Mesothelial cell of epicardium (in vitro differentiated cells): ENCODE measurements around the gene BDH1. TPM values are rescaled to one million over a fixed set of nuclear protein-coding genes. Genes with fewer than 3 reads are reported as not detected.

Experiments used
- DNase-seq, 2 experiments: peaks; one replicate each; pipeline ENCODE4 v3.0.0; 2021; ENCODE audit warnings: low spot score in 2 of 2; ENCODE audit not compliant: unreplicated experiment in 2 of 2
- H3K27ac Mint-ChIP-seq: 2 replicates; pipeline ENCODE4 v1.8.0; 2021; ENCODE audit warnings: mixed read lengths
- H3K27me3 Mint-ChIP-seq: 2 replicates; pipeline ENCODE4 v1.8.0; 2021; ENCODE audit warnings: low read depth, mixed read lengths
- H3K36me3 Mint-ChIP-seq: 2 replicates; pipeline ENCODE4 v1.8.0; 2021; ENCODE audit warnings: mixed read lengths
- H3K4me1 Mint-ChIP-seq: 2 replicates; pipeline ENCODE4 v1.8.0; 2021; ENCODE audit warnings: mixed read lengths
- H3K4me3 Mint-ChIP-seq: 2 replicates; pipeline ENCODE4 v1.8.0; 2021; ENCODE audit warnings: mild to moderate bottlenecking, moderate library complexity, mixed read lengths
- H3K9me3 Mint-ChIP-seq: 2 replicates; pipeline ENCODE4 v1.8.0; 2021; ENCODE audit warnings: mixed read lengths
- CTCF ChIP-seq: fragments of 200-600 bp; sonication (generic); IDR thresholded peaks from one replicate; pipeline ENCODE4 v1.5.0; 2021; ENCODE audit warnings: antibody characterized with exemption; ENCODE audit not compliant: unreplicated experiment
- total RNA-seq: library from RNA; stranded (reverse); gene quantifications from 3 replicates; pipeline ENCODE4 v1.2.1, GENCODE V29; 2021

The BDH1 gene
- total RNA-seq, 1 donor from 2014 or later = 14.0 TPM

- no peaks in the 10 kb centered on the region for H3K36me3 Mint-ChIP-seq
- H3K4me1 Mint-ChIP-seq = peaks cover 4% of the 10 kb centered on the region
- H3K9me3 Mint-ChIP-seq = no peaks in the 10 kb centered on the region
- H3K4me3 Mint-ChIP-seq = no peak overlapping the region
- no peak overlapping the region for H3K27ac Mint-ChIP-seq
- DNase-seq = no peak
- no peaks in the 10 kb centered on the region for H3K27me3 Mint-ChIP-seq
- TF ChIP-seq CTCF = no peak
Observed at GRCh38 chr3:197516517-197516889, 39.3 kb downstream of the BDH1 start.

GRCh38 chr3:197514786-197515355 is 40.9 kb downstream of the BDH1 start:
- no peak for DNase-seq
- H3K27me3 Mint-ChIP-seq = no peaks in the 10 kb centered on the region
- no peak overlapping the region for H3K4me3 Mint-ChIP-seq
- peaks cover 6% of the 10 kb centered on the region for H3K4me1 Mint-ChIP-seq
- no peak for TF ChIP-seq CTCF
- H3K27ac Mint-ChIP-seq = no peak overlapping the region
- no peaks in the 10 kb centered on the region for H3K36me3 Mint-ChIP-seq
- no peaks in the 10 kb centered on the region for H3K9me3 Mint-ChIP-seq

GRCh38 chr3:197513953-197514785 is 41.6 kb downstream of the BDH1 start:
- DNase-seq = no peak
- no peaks in the 10 kb centered on the region for H3K27me3 Mint-ChIP-seq
- H3K4me3 Mint-ChIP-seq = no peak overlapping the region
- H3K36me3 Mint-ChIP-seq = no peaks in the 10 kb centered on the region
- peaks cover 8% of the 10 kb centered on the region for H3K4me1 Mint-ChIP-seq
- no peaks in the 10 kb centered on the region for H3K9me3 Mint-ChIP-seq
- H3K27ac Mint-ChIP-seq = no peak overlapping the region
- no peak for TF ChIP-seq CTCF

- no peak overlapping the region for H3K4me3 Mint-ChIP-seq
- no peak overlapping the region for H3K27ac Mint-ChIP-seq
- DNase-seq = no peak
- no peak for TF ChIP-seq CTCF
- peaks cover 8% of the 10 kb centered on the region for H3K4me1 Mint-ChIP-seq
- H3K27me3 Mint-ChIP-seq = no peaks in the 10 kb centered on the region
- no peaks in the 10 kb centered on the region for H3K9me3 Mint-ChIP-seq
- no peaks in the 10 kb centered on the region for H3K36me3 Mint-ChIP-seq
Observed at GRCh38 chr3:197512691-197513571, 42.8 kb downstream of the BDH1 start.

GRCh38 chr3:197511853-197512635 is 43.7 kb downstream of the BDH1 start:
- Mint-ChIP-seq H3K4me3 (no peak overlapping the region), H3K9me3 (no peaks in the 10 kb centered on the region), H3K4me1 (peaks cover 10% of the 10 kb centered on the region), H3K36me3 (no peaks in the 10 kb centered on the region), H3K27ac (no peak overlapping the region), H3K27me3 (no peaks in the 10 kb centered on the region)
- TF ChIP-seq CTCF = no peak
- no peak for DNase-seq
